ENCODE data around the gene SPATS2L.

SPATS2L gene

DNA sequence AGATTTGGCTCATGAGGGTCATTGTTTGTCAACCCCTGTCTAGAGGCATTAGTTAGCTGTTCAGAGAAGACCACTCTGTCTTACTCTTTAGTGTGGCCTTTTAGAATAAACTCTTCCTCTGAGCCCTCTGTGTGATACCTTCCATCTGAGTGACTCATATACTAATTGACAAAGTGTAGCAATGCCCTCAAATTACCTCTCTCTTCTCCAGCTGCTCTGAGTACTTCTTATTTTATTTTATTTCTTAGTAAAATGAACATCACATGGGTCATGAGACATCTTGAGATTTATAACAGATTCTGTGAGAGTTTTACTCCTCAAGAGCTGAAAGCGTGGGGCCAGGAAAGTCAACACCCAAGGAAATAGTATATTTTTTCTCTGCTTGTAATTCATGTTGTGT lies 136.0 kb downstream of the SPATS2L start:
- no peak for DNase-seq (ENCODE audit: low read depth in 2 of 2)

- no peak for DNase-seq (ENCODE audit: low read depth in 2 of 2)
These were observed 136.9 kb downstream of the SPATS2L start for GRCh38 chr2:200443376-200443775.

DNA sequence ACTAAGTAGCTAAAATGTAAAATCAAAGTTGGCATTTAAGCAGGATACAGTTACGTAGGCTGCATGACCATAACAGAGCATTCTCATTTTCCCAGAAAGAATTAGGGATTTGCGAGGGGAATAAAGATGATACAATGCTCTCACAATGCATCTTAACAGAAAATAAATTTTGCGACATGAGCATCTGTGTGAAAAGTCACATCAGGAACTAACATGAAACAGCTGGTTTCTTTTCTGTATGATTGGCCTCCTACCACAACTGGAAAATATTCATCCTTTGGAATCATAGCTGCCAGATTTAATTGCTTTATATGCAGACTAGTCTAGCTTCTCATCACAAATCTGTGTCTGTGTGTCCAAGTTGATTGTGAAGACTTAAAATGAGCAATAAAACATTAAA lies 137.4 kb downstream of the SPATS2L start:
- no peak for DNase-seq (ENCODE audit: low read depth in 2 of 2)

GRCh38 chr2:200444530-200444929 lies 138.0 kb downstream of the SPATS2L start:
- no peak for DNase-seq (ENCODE audit: low read depth in 2 of 2)

DNA sequence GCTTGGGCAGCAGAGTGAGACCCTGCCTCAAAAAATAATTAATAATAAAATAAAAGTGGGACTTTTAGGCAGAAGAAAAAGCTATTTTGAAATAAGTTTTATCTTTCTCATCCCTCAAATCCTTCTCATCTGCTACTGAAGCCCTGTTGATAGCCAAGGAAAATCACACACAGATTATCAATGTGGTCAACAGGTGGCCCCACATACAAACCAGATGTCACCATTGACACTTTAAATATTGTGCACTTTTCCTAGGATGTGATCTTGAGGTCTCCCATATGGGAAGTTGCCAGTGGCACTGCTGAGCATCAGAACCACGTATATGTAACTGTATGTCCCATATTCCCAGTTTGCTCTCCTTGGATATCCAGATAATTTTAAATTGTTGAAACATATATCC lies 138.8 kb downstream of the SPATS2L start:
- no peak for DNase-seq (ENCODE audit: low read depth in 2 of 2)

- no peak for DNase-seq (ENCODE audit: low read depth in 2 of 2)
These were observed 140.1 kb downstream of the SPATS2L start for GRCh38 chr2:200446612-200447011.

DNA sequence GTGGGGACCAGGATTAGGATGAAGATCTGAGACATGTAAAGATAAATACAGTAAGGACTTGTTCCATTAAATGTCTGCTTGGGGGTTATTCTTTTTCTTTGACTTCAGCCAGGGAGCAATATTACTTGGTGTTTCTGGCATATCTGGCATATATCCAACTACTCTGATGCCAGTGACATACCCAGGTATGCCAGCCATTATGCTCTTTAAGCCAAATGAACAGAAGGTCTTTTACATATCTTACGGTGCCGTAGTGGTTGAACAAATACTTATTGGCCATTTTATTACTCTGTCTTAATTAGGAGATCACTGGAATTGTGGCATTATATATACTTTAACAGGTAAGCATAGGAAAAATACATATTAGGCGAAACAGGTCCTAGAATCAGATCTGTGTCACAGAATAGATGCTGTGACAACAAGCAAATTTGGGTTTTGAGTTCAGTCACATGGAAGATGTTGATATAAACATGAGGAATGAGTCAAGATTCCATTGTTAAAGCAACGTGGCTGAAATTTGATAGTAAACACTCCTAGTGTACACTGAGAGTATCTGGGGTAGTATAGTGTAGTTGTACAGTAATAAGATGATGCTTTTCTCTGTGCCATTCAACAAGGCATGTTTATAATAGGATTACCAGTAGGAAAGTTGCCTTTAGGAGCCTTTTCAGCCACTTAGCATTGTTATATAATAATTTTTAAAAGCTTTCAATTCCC lies 140.8 kb downstream of the SPATS2L start:
- no peak for DNase-seq (ENCODE audit: low read depth in 2 of 2)

DNA sequence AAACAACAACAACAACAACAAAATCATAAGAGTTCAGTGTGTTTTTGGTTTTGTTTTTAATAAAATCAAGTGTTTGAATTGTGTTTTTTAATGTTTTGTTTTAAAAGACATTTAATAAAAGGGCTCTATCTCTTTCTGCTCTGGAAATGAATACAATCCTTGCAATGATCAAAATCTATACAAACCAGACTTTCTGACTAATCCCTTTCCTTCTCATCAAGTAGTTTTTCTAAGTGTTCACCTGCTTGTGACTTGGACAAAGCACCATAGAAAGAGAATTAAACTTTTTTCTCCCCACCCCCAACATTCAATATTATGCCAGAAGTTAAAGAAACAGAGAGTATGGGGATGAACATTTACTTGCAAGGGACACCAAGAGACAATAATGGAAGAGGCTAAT lies 142.0 kb downstream of the SPATS2L start:
- no peak for DNase-seq (ENCODE audit: low read depth in 2 of 2)

DNA sequence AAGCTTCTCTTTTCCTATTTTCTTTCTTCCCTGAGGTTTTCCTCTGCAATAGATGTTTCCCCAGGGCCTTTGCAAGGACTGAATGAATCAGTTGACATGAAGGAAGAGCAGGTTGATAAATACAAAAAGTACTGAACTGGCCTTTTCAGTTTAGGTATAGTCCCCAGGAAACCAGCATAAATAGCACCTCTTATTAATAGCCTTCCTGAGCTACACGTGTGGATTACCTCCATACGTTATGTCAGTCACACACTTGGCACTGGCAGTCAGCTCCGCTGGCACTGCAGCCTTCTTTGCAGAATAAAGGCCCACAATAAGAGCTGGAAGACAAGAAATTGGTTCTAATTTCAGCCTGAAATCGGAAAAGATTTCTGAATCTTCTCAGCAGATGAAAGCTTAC lies 142.7 kb downstream of the SPATS2L start:
- no peak for DNase-seq (ENCODE audit: low read depth in 2 of 2)

DNA sequence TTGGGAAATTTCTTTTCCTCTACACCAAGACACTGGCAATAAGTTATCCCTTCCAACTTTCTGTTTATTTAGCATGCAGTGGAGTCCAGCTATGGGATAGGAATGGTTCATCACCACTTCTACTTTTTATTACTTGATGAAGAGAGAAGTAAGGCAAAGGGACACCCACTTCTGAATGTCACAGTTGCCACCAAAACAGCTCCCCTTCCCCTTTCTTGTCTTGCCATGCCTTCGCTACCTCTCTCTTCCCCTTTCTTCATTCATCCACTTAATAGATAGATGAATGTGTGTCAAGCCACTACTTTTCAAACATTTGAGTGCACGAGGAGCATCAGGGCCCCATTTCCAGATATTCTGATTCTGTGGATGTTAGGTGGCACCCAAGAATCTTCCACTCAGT lies 143.8 kb downstream of the SPATS2L start:
- no peak for DNase-seq (ENCODE audit: low read depth in 2 of 2)

- DNase-seq (ENCODE audit: low read depth in 2 of 2): no peak
These were observed 145.0 kb downstream of the SPATS2L start for GRCh38 chr2:200451511-200451910.

DNA sequence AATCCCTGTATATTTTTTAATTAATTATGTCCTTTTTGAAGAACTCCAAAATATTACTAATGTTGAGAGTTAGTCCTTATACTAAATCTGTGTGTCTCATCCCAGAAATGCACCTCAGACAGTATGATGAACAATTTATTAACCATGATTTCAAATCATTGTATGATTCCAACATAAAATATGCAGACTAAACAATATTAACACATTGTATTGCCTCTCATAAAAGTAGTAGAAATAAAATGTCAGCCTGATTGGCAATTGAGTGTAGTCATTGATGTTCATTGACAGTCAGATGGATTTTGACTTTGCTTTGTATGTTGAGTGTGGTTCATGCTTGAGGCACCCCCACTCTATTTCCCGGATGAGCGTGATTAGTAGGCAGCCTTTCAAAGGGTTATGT lies 145.9 kb downstream of the SPATS2L start:
- DNase-seq (ENCODE audit: low read depth in 2 of 2): no peak

GRCh38 chr2:200453142-200453852 lies 146.8 kb downstream of the SPATS2L start:
- no peak for DNase-seq (ENCODE audit: low read depth in 2 of 2)

GRCh38 chr2:200453853-200454534 lies 147.5 kb downstream of the SPATS2L start:
- DNase-seq (ENCODE audit: low read depth in 2 of 2): no peak

DNA sequence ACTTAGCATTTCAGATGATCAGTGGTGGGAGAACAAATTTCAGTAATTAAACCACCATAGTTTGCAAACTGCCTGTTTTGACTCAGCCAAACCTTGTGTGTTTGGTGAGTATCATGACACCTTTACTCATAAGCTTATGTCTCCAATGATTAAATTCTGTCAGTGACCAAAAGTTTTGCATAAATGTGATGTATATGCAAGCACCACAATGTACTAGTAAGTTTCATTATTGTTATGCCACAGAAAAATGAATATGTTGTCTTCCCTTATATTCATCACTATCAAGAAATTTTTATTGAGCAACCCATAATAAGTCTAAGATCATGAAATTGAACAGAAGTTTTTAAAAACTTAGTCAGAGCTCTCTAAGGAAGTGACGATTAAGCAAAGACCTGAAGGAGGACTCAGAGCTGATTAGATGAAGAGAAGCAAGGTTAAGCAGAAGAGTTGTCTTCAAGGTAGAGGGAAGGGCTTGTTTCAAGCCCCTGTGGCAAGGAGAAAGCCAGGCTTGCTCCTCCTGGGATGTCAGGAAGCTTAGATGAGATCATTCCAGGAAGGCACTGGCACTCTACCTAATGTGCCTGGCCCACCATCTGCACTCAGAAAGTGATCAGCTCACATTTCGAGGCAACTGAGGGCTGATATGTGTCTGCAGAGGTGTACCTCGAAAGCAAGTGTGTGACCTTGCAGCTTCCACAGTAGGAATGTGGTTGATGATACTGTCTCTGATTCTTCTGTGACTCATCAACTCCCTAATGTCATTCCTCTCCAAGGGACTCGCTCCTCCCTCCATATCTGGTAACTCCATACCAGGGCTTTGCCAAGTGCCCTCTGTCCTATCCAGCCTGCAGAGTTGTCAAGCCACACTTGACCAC lies 148.7 kb downstream of the SPATS2L start:
- no peak for DNase-seq (ENCODE audit: low read depth in 2 of 2)

GRCh38 chr2:200455958-200456421 lies 149.5 kb downstream of the SPATS2L start:
- DNase-seq (ENCODE audit: low read depth in 2 of 2): no peak

DNA sequence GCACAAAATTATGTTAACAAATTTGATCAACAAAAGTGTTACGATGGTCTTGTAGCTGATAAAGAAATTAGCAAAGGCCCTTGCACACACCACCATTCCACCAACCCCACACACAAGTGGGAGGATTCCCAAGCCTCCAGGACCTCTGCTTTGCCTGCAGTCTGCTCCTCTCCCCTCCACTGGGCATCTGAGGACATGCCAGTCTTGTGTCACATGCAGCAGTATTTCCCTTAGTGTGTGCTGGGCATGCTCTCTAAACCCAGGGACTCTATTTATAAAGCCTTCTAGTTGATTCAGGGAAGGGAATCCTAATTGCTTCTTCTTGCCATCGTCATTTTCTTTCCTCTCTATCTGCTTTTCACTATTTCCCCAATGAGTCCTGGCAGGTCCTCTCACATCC lies 150.1 kb downstream of the SPATS2L start:
- no peak for DNase-seq (ENCODE audit: low read depth in 2 of 2)

DNA sequence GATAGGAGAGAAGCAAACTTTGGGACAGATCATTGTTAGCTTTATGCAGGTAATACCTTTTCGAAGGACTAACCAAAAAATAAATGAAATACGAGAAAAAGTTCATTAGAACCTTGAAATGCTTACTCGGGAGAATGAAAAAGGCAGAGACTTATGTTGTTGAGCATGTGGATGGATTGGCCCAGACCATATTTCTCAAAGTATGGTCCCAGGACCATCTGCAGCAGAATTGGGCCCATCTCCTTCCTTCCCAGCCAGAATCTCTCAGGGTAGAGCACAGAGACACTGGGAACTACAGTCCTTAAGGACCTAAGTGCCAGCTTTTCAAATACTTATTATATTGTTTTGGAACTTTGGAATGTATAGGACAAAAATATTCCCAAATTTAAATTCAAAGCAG lies 152.6 kb downstream of the SPATS2L start:
- no peak for DNase-seq (ENCODE audit: low read depth in 2 of 2)

DNA sequence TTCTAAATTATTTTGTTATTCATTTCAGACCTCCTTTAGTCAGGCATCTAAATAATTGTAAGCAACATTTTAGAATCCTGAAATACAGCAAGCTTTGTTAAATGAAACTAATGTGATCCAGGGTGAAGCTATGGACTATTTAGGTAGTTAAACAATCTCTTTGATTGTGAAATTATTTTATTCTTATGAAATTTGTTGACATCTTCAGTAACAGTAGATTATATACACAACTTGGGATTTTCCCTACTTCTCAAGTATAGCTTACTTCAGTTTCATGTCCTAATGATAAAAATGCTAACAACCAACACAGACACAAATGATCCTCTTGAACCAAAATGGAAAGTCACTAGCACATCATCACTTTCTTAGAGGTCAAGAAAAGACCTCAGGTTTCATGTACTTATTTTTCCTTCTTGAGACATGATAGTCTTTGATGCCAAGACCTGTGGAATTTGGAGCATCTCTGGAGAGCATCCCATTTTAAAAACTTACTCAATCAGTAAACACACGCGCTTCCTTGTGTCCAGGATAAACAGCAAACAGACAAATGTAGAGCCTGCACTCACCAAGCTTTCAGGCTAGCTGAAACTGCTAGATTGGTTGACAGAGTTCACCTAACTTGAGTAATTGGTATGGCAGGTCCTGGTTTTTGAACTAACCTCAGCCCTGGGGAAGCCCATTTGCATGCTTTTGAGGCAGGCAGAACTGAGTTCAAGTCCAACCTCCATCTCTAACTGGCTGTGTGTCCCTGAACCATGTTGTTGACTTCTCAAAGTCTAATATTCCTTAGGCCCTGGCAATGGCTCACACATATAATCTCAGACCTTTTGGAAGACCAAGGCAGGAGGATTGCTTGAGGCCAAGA lies 155.6 kb downstream of the SPATS2L start:
- DNase-seq (ENCODE audit: low read depth in 2 of 2): no peak

DNA sequence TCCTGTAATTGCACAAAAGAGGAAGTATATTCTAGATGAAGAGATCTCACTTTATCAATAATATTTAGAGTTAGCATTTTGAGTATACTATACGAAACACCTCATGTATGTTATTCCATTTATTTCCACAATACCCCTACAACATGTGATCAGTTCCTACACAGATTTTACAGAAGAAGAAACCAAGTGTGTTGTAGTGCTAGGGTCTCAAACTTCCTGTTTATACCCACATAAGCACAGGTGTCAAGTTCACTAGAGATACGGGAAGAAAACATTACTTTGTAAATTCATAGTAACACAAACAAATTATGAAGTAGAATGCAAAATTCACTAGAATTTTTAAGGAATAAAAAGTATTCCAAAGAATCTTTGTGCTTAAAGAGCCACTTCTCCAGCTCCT lies 157.0 kb downstream of the SPATS2L start:
- no peak for DNase-seq (ENCODE audit: low read depth in 2 of 2)

Measured in stimulated activated CD4-positive, alpha-beta T cell treated with anti-CD3 and anti-CD28 coated beads, Interleukin-12 subunit alpha, Interleukin-12 subunit beta, amount 100 ng/mL, for 24 hours (primary cell).